ENCODE results near the gene KCNIP4.

- TF ChIP-seq EZH2phosphoT487 (IDR thresholded peaks at IDR 0.05; ENCODE audit: insufficient read depth, low read depth), result no peak
- TF ChIP-seq EZH2 (IDR thresholded peaks at IDR 0.05; ENCODE audit: insufficient read depth, poor library complexity, severe bottlenecking), result no peak
Measured at GRCh38 chr4:21989351-21989750, 40.8 kb upstream of the KCNIP4 start.

All from GM23248 (cell line).